MM.1S (cell line): ENCODE results near the gene PLD1.

Experiments used
- CTCF ChIP-seq: fragments of 300-600 bp; sonication (generic); IDR thresholded peaks from 2 replicates; pipeline ENCODE4 v1.5.1; 2016; ENCODE audit warnings: antibody characterized with exemption, low read length, mixed read lengths
- EZH2 ChIP-seq: fragments of 300-600 bp; sonication (generic); optimal IDR thresholded peaks from 2 replicates; pipeline ENCODE3; 2017; ENCODE audit warnings: low read depth, mild to moderate bottlenecking, antibody characterized with exemption, low read length, mixed read lengths
- EZH2phosphoT487 ChIP-seq: fragments of 300-600 bp; sonication (generic); IDR thresholded peaks from 2 replicates; pipeline ENCODE4 v1.6.1; 2018; ENCODE audit warnings: antibody characterized with exemption, low read length

GRCh38 chr3:171741377-171741776 lies 68.9 kb downstream of the PLD1 start:
- no peak for TF ChIP-seq CTCF
- TF ChIP-seq EZH2phosphoT487 = no peak
- TF ChIP-seq EZH2 = no peak
